Psoas muscle (tissue), 8 donors: ENCODE results near the gene PHB1. TPM values are rescaled to one million over a fixed set of nuclear protein-coding genes. Genes with fewer than 3 reads are reported as not detected.

Source experiments
- ATAC-seq, 4 donors: fragments of 200-7000 bp; cut with Tn5 transposase; one replicate each; pipeline ENCODE4 v1.9.1; 2020; ENCODE audit warnings: moderate library complexity in 3 of 4, mild to moderate bottlenecking in 2 of 4
- DNase-seq, 2 donors: peaks; one replicate each; pipeline ENCODE4 v3.0.0-alpha.2; 2020
- H3K27ac ChIP-seq: fragments of 200-600 bp; one replicate; pipeline ENCODE4 v1.8.0; 2022
- H3K27me3 ChIP-seq, 3 donors: fragments of 200-600 bp in 1 of 3; one replicate each; pipeline versions ENCODE4 v1.6.1 to v1.8.0; 2013 to 2022; ENCODE audit warnings: low read length in 2 of 3, mild to moderate bottlenecking in 2 of 3, moderate library complexity in 1 of 3; ENCODE audit not compliant: insufficient read depth in 3 of 3
- H3K36me3 ChIP-seq, 2 donors: fragments of 200-600 bp in 1 of 2; one replicate each; pipeline versions ENCODE4 v1.6.1 to v1.8.0; 2013 to 2022; ENCODE audit warnings: low read depth in 1 of 2, mild to moderate bottlenecking in 1 of 2, moderate library complexity in 1 of 2; ENCODE audit not compliant: insufficient read depth in 1 of 2
- H3K4me1 ChIP-seq: fragments of 200-600 bp; one replicate; pipeline ENCODE4 v1.8.0; 2022
- H3K4me3 ChIP-seq: fragments of 200-600 bp; one replicate; pipeline ENCODE4 v1.8.0; 2022; ENCODE audit warnings: mild to moderate bottlenecking
- H3K9me3 ChIP-seq: fragments of 200-600 bp; one replicate; pipeline ENCODE4 v1.8.0; 2022
- CTCF ChIP-seq: fragments of 200-600 bp; IDR thresholded peaks from one replicate; pipeline ENCODE4 v1.8.0; 2022; ENCODE audit warnings: antibody characterized with exemption
- whole genome bisulfite sequencing, 3 donors: extraction: QIAGEN DNeasy Blood & Tissue Kit; methylation state at CpG; one replicate each; pipeline versions ENCODE4 v1.1.6 to v1.1.7; 2013; 5-methylcytosine and 5-hydroxymethylcytosine counted together
- intact Hi-C, 2 donors: fragments of 100-400 bp; cut with DNase I; formaldehyde crosslinking; loops; one replicate each; pipeline versions ENCODE4 v1.11.0 to v1.14.2; 2022
- polyA plus RNA-seq, 3 donors: library from polyadenylated mRNA; stranded (reverse); fragments of 200-250 nt; gene quantifications; one replicate each; pipeline ENCODE4 v1.2.3, GENCODE V29; 2013
- total RNA-seq, 4 donors: library from RNA; stranded (reverse); fragmentation: NEBNext Ultra II Directional in 2 of 4; extraction: Animal tissue kit (Norgen Biotek cat#: 25700) in 2 of 4; gene quantifications; one replicate each; pipeline versions ENCODE4 v1.2.1 to v1.2.4, GENCODE V29; 2021 to 2023
- donor health status: healthy with polysubstance abuse.
- donor health status: DM: no; HTN: no; CAD: no; lungs with moderate emphysema.
- donor health status: Bipolar disorder and iron deficiency.
- donor health status: healthy.
- donor health status: DM: yes; HTN: yes; CAD: no.
- donor health status: DM: no; HTN: no; CAD: no.
- donor health status: DM: no; HTN: no; CAD: no.
- donor health status: DM: yes; HTN: yes; CAD: no.

The PHB1 gene
- total and polyA plus RNA-seq, 7 donors = 134 to 364 (median 198) TPM

DNA sequence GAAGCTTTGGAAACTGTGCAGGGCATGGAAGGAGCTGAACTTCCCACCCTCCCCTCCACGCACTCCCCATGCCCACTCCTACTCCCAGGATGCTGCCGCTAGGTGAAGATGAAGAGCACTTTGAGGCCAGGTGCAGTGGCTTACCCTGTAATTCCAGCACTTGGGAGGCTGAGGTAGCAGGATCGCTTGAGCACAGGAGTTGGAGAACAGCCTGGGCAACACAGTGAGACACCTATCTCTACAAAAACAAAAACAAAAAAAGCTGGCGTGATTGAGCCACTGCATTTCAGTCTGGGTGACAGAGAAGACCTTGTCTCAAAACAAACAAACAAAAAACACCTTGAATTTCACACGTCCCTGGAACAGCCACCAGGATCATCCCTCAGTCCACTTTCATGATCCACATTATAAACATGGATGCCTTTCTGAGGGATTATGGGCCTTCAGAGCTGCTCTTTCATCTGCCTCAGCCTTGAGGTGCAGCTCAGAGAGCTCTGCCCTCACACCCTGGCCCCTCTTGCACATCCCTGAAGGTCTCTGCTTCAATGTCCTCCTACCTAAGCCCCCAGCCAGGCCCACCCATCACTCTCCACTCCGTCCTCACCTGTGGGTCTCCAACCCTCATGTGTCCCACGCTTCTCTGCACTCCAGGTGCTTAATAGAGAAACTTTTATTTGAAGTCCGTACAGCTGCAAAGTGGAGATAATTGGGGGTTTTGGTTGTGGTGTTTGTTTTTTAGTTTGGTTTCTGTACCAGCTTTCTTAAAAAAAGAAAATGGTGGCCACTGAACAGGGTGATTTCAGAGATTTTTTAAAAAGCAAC, 25.8 kb downstream of the PHB1 start:
- DNase-seq = no peak
- H3K9me3 ChIP-seq = no peaks in the 10 kb centered on the region
- H3K4me3 ChIP-seq = no peak overlapping the region
- intact Hi-C loops = no loop called here
- H3K27ac ChIP-seq = no peak overlapping the region
- TF ChIP-seq CTCF = no peak
- ATAC-seq = no peak
- H3K27me3 ChIP-seq = no peaks in the 10 kb centered on the region
- H3K4me1 ChIP-seq = no peaks in the 10 kb centered on the region
- 91 to 92% (median 91%) methylated on average over 8 of the region's 8 CpGs for whole genome bisulfite sequencing, 3 donors
- no peaks in the 10 kb centered on the region for H3K36me3 ChIP-seq

- no peak for ATAC-seq
- Histone ChIP-seq H3K9me3 (no peaks in the 10 kb centered on the region), H3K4me1 (no peaks in the 10 kb centered on the region), H3K27ac (no peak overlapping the region), H3K4me3 (no peak overlapping the region), H3K27me3 (no peaks in the 10 kb centered on the region), H3K36me3 (no peaks in the 10 kb centered on the region)
- TF ChIP-seq CTCF = no peak
- no peak for DNase-seq
- intact Hi-C loops = no loop called here
- WGBS, 3 donors = 84 to 88% (median 85%) methylated on average over 6 of the region's 6 CpGs
Measured at GRCh38 chr17:49388290-49388640, 26.4 kb downstream of the PHB1 start.

GRCh38 chr17:49387498-49388289, 27.0 kb downstream of the PHB1 start:
- DNase-seq (no peak), ATAC-seq (no peak)
- no peaks in the 10 kb centered on the region for H3K4me1 ChIP-seq
- H3K36me3 ChIP-seq = no peaks in the 10 kb centered on the region
- 79 to 86% (median 83%) methylated on average over 11 of the region's 11 CpGs for WGBS, 3 donors
- no peak overlapping the region for H3K27ac ChIP-seq
- intact Hi-C loops = no loop called here
- no peak overlapping the region for H3K4me3 ChIP-seq
- no peaks in the 10 kb centered on the region for H3K9me3 ChIP-seq
- no peaks in the 10 kb centered on the region for H3K27me3 ChIP-seq
- TF ChIP-seq CTCF = no peak

- H3K4me3 ChIP-seq = no peak overlapping the region
- no peak for ATAC-seq
- WGBS, 3 donors = 90 to 92% (median 91%) methylated on average over 10 of the region's 10 CpGs
- no peak for TF ChIP-seq CTCF
- no peaks in the 10 kb centered on the region for H3K27me3 ChIP-seq
- no peaks in the 10 kb centered on the region for H3K9me3 ChIP-seq
- H3K4me1 ChIP-seq = no peaks in the 10 kb centered on the region
- no peak overlapping the region for H3K27ac ChIP-seq
- DNase-seq = no peak
- no peaks in the 10 kb centered on the region for H3K36me3 ChIP-seq
- intact Hi-C loops = no loop called here
Measured at GRCh38 chr17:49386373-49386772, 28.3 kb downstream of the PHB1 start.
